Measurements from ENCODE around the gene LRP1. TPM values are rescaled to one million over a fixed set of nuclear protein-coding genes. Genes with fewer than 3 reads are reported as not detected.

The LRP1 gene
- total RNA-seq, 2 experiments from 2014 or later, result 1.1 to 4.4 TPM

GRCh38 chr12:57235017-57235727, 106.9 kb downstream of the LRP1 start:
- TF ChIP-seq EZH2phosphoT487 (IDR thresholded peaks at IDR 0.05; ENCODE audit: borderline replicate concordance, low read depth, low read length) (no peak), CTCF (conservative IDR thresholded peaks at IDR 0.05; ENCODE audit: low read length) (no peak)
- no peaks in the 10 kb centered on the region for H3K9me3 ChIP-seq (ENCODE audit: low read length)
- intact Hi-C loops (cut with micrococcal nuclease; ENCODE audit: unreplicated experiment), result no loop called here
- CTCF ChIA-PET (ENCODE audit: unreplicated experiment), result no interaction called here
- H3K36me3 ChIP-seq (ENCODE audit: insufficient read depth, low read length), result peaks cover 58% of the 10 kb centered on the region
- peaks cover 46% of the 10 kb centered on the region for H3K4me1 ChIP-seq (ENCODE audit: insufficient read depth, low read length, poor library complexity, severe bottlenecking)
- DNase-seq (ENCODE audit: low spot score), result no peak
- POLR2A ChIA-PET, result no interaction called here
- no peak overlapping the region for H2AFZ ChIP-seq (ENCODE audit: low read length)
- H3K4me2 ChIP-seq (ENCODE audit: low read length), result peak overlapping the region; percentile 28; the same call in 1 of the 2 replicates
- no TSS peak for BruUV-seq (replicated peaks)
- H3K4me3 ChIP-seq (ENCODE audit: low read depth, low read length, poor library complexity, severe bottlenecking), result no peak overlapping the region
- H3K9me2 ChIP-seq (ENCODE audit: insufficient read depth, low read length), result no peaks in the 10 kb centered on the region
- H3K79me2 ChIP-seq (ENCODE audit: insufficient read depth, low read depth, low read length), result peaks cover 15% of the 10 kb centered on the region
- peaks cover 15% of the 10 kb centered on the region; the same call in 1 of the 2 replicates for H4K20me1 ChIP-seq (ENCODE audit: insufficient read depth, low read length)
- H3K27ac ChIP-seq (ENCODE audit: low read depth, low read length, poor library complexity, severe bottlenecking), result no peak overlapping the region

- Histone ChIP-seq H2AFZ (ENCODE audit: low read length) (no peak overlapping the region), H4K20me1 (ENCODE audit: insufficient read depth, low read length) (peaks cover 15% of the 10 kb centered on the region; the same call in 1 of the 2 replicates), H3K36me3 (ENCODE audit: insufficient read depth, low read length) (peaks cover 52% of the 10 kb centered on the region), H3K9me2 (ENCODE audit: insufficient read depth, low read length) (no peaks in the 10 kb centered on the region), H3K27ac (ENCODE audit: low read depth, low read length, poor library complexity, severe bottlenecking) (no peak overlapping the region), H3K4me2 (ENCODE audit: low read length) (peak overlapping the region; percentile 28; the same call in 1 of the 2 replicates), H3K4me3 (ENCODE audit: low read depth, low read length, poor library complexity, severe bottlenecking) (no peak overlapping the region), H3K79me2 (ENCODE audit: insufficient read depth, low read depth, low read length) (peaks cover 10% of the 10 kb centered on the region), H3K4me1 (ENCODE audit: insufficient read depth, low read length, poor library complexity, severe bottlenecking) (peaks cover 47% of the 10 kb centered on the region), H3K9me3 (ENCODE audit: low read length) (no peaks in the 10 kb centered on the region)
- ChIA-PET POLR2A (no interaction called here), CTCF (ENCODE audit: unreplicated experiment) (no interaction called here)
- no peak for DNase-seq (ENCODE audit: low spot score)
- BruUV-seq (replicated peaks), result no TSS peak
- intact Hi-C loops (cut with micrococcal nuclease; ENCODE audit: unreplicated experiment), result no loop called here
- TF ChIP-seq CTCF (conservative IDR thresholded peaks at IDR 0.05; ENCODE audit: low read length), result no peak
- no peak for TF ChIP-seq EZH2phosphoT487 (IDR thresholded peaks at IDR 0.05; ENCODE audit: borderline replicate concordance, low read depth, low read length)
Measured at GRCh38 chr12:57235728-57236131, 107.4 kb downstream of the LRP1 start.
